Sigmoid colon (tissue), 4 donors: ENCODE data around the gene QRICH1.

ENCODE experiments used
- CTCF ChIP-seq, 4 experiments: fragments of 450-650 bp in 3 of 4; fragments of 200-600 bp in 1 of 4; IDR thresholded peaks; one replicate each; pipeline ENCODE4 v1.5.1; 2016 to 2019; ENCODE audit warnings: antibody characterized with exemption in 4 of 4, mild to moderate bottlenecking in 3 of 4, moderate library complexity in 2 of 4
- EP300 ChIP-seq, 4 donors: sonication (generic); formaldehyde crosslinking; IDR thresholded peaks; one replicate each; pipeline ENCODE4 v1.6.1; 2017; ENCODE audit warnings: antibody characterized with exemption in 4 of 4
- POLR2A ChIP-seq, 2 donors: fragments of 450-650 bp; IDR thresholded peaks; one replicate each; pipeline ENCODE4 v1.6.1; 2016; ENCODE audit warnings: antibody characterized with exemption in 2 of 2, mild to moderate bottlenecking in 2 of 2, moderate library complexity in 2 of 2
- POLR2AphosphoS5 ChIP-seq, 4 donors: sonication (generic); formaldehyde crosslinking; IDR thresholded peaks; one replicate each; pipeline ENCODE4 v1.6.1; 2017; ENCODE audit warnings: antibody characterized with exemption in 4 of 4

DNA sequence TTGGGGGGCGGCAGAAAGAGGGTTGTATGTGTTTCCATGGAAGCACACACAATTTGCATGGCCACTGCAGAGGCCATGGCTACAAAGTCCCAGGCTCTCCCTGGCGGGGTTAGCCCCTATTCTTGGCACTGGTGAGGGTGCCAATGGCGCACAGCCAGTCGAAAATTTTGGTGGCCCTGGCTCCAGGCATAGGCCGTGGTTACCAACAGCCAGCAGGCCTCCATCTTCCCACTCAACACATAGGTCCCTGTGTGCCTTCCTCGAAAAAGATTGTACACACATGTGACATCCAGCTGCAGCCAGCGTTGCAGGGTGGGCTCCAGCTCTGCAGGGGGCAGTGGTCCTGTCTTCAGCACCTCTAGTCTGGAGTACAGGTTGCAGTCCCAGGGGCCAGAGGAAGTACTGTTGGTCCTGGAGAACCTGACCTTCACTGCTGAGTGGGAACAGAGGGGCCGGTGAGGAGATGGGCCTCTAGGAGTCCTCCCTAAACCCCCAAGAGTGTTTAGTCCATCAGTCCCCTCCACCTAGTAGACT, 96.7 kb downstream of the QRICH1 start:
- TF ChIP-seq EP300 (IDR thresholded peaks at IDR 0.05) (no peak), CTCF (IDR thresholded peaks at IDR 0.05) (no peak), POLR2A (IDR thresholded peaks at IDR 0.05) (no peak), POLR2AphosphoS5 (IDR thresholded peaks at IDR 0.05) (no peak)
